ENCODE measurements around the gene WDTC1.
A peak's percentile ranks its signal among the peaks of the same experiment; 100 is the strongest.
"Not testable (repeated sequence)": the region's sequence is repeated elsewhere in the genome, so short reads cannot be mapped to it uniquely, and the experiment has no call there.

Gene WDTC1

GRCh38 chr1:27255136-27255535, 20.7 kb downstream of the WDTC1 start:
- DNase-seq, result no peak

GRCh38 chr1:27257155-27257554, 22.7 kb downstream of the WDTC1 start:
- no peak for DNase-seq

GRCh38 chr1:27258598-27258997, 24.2 kb downstream of the WDTC1 start:
- no peak for DNase-seq

- no peak for DNase-seq
Observed at GRCh38 chr1:27267153-27267552, 32.7 kb downstream of the WDTC1 start.

GRCh38 chr1:27269276-27269675, 34.8 kb downstream of the WDTC1 start:
- no peak for DNase-seq

- no peak for DNase-seq
Observed at GRCh38 chr1:27274204-27274603, 39.8 kb downstream of the WDTC1 start.

- DNase-seq, result no peak
Observed at GRCh38 chr1:27275696-27276095, 41.3 kb downstream of the WDTC1 start.

GRCh38 chr1:27284425-27285273, 50.2 kb downstream of the WDTC1 start:
- peak; percentile 4 for DNase-seq

- DNase-seq, result no peak
Observed at GRCh38 chr1:27285274-27285660, 50.8 kb downstream of the WDTC1 start.

GRCh38 chr1:27285821-27286220, 51.4 kb downstream of the WDTC1 start:
- not testable (repeated sequence) for DNase-seq

GRCh38 chr1:27289125-27289524, 54.7 kb downstream of the WDTC1 start:
- not testable (repeated sequence) for DNase-seq

GRCh38 chr1:27290581-27290980, 56.1 kb downstream of the WDTC1 start:
- no peak for DNase-seq

GRCh38 chr1:27292106-27292505, 57.7 kb downstream of the WDTC1 start:
- no peak for DNase-seq

- DNase-seq, result no peak
Observed at GRCh38 chr1:27293915-27294314, 59.5 kb downstream of the WDTC1 start.

- DNase-seq, result no peak
Observed at GRCh38 chr1:27296773-27297291, 62.4 kb downstream of the WDTC1 start.

GRCh38 chr1:27297903-27298302, 63.5 kb downstream of the WDTC1 start:
- DNase-seq, result no peak

- no peak for DNase-seq
Observed at GRCh38 chr1:27298632-27299384, 64.4 kb downstream of the WDTC1 start.

- no peak for DNase-seq
Observed at GRCh38 chr1:27299385-27300271, 65.2 kb downstream of the WDTC1 start.

- no peak for DNase-seq
Observed at GRCh38 chr1:27300341-27301051, 66.1 kb downstream of the WDTC1 start.

GRCh38 chr1:27301052-27301422, 66.6 kb downstream of the WDTC1 start:
- DNase-seq, result no peak

GRCh38 chr1:27301582-27302199, 67.3 kb downstream of the WDTC1 start:
- DNase-seq, result no peak

- no peak for DNase-seq
Observed at GRCh38 chr1:27302612-27303011, 68.2 kb downstream of the WDTC1 start.

Data from NCI-H774 (cell line).